GM23248 (cell line): ENCODE measurements around the gene EXO5.

Experiments used
- EZH2 ChIP-seq: fragments of 200-600 bp; sonication (generic); IDR thresholded peaks from 2 replicates; pipeline ENCODE4 v1.6.1; 2018; ENCODE audit warnings: antibody characterized with exemption, mild to moderate bottlenecking; ENCODE audit not compliant: insufficient read depth, poor library complexity, severe bottlenecking
- EZH2phosphoT487 ChIP-seq: fragments of 200-600 bp; sonication (generic); IDR thresholded peaks from 2 replicates; pipeline ENCODE4 v1.6.1; 2018; ENCODE audit warnings: antibody characterized with exemption, moderate library complexity, mild to moderate bottlenecking, low read depth; ENCODE audit not compliant: insufficient read depth

DNA sequence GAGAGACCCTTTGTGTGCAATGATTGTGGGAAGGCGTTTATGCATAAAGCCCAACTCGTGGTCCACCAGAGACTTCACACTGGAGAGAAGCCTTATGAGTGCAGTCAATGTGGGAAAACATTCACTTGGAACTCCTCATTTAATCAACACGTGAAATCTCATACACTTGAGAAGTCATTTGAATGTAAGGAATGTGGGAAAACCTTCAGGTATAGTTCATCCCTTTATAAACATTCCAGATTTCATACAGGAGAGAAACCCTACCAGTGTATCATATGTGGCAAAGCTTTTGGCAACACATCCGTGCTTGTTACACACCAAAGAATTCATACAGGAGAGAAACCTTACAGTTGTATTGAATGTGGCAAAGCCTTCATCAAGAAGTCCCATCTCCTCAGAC lies 38.4 kb downstream of the EXO5 start:
- TF ChIP-seq EZH2, result no peak
- TF ChIP-seq EZH2phosphoT487, result no peak
